ENCODE data around the gene ATP13A4.
A peak's percentile ranks its signal among the peaks of the same experiment; 100 is the strongest.

The ATP13A4 gene, protein sequence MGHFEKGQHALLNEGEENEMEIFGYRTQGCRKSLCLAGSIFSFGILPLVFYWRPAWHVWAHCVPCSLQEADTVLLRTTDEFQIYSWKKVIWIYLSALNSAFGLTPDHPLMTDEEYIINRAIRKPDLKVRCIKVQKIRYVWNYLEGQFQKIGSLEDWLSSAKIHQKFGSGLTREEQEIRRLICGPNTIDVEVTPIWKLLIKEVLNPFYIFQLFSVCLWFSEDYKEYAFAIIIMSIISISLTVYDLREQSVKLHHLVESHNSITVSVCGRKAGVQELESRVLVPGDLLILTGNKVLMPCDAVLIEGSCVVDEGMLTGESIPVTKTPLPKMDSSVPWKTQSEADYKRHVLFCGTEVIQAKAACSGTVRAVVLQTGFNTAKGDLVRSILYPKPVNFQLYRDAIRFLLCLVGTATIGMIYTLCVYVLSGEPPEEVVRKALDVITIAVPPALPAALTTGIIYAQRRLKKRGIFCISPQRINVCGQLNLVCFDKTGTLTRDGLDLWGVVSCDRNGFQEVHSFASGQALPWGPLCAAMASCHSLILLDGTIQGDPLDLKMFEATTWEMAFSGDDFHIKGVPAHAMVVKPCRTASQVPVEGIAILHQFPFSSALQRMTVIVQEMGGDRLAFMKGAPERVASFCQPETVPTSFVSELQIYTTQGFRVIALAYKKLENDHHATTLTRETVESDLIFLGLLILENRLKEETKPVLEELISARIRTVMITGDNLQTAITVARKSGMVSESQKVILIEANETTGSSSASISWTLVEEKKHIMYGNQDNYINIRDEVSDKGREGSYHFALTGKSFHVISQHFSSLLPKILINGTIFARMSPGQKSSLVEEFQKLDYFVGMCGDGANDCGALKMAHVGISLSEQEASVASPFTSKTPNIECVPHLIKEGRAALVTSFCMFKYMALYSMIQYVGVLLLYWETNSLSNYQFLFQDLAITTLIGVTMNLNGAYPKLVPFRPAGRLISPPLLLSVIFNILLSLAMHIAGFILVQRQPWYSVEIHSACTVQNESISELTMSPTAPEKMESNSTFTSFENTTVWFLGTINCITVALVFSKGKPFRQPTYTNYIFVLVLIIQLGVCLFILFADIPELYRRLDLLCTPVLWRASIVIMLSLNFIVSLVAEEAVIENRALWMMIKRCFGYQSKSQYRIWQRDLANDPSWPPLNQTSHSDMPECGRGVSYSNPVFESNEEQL

DNA sequence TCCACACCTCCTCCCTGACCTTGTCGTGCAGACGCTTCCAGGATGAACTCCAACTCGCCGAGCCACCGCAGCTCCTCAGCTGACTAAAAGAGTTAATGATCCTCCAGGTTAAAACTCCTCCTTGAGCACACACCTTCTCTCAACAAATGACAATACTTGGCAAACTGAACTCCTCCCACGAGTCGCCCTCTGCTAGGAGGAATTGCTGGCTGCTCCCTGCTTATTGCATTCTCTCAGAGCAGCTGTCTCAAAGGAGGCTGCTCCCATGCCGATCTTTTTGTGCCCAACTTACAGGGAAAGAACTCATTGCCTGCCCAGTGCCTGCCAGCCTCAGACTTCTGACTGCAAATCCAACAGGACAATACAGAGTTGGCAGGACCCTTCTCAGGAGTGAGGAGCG is at the start of gene ATP13A4:
ATP13A4 (minus strand) TSS at position 85 of the 400 bp plus-strand sequence. CDS start 96 bp downstream, outside the sequence.
- no peak for DNase-seq

DNA sequence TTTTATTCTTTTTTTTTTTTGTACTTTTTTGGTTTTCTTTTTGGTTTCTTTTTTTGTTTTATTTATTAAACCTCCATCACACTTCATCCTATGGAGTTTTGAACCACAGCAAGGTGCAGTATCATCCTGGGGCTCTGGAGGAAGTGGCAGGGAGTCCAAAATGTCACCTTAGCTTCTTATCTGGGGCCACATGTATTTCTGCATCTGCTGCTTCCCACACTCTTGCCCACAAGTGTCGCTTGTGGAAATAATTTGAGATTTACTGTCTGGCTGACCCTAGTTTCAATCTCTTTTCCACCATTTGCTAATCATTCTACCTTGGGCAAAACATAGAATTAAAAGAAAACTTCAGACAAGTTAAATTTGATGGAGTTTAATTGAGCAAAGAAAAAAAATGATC is 44.7 kb upstream of the ATP13A4 start:
- DNase-seq = no peak

DNA sequence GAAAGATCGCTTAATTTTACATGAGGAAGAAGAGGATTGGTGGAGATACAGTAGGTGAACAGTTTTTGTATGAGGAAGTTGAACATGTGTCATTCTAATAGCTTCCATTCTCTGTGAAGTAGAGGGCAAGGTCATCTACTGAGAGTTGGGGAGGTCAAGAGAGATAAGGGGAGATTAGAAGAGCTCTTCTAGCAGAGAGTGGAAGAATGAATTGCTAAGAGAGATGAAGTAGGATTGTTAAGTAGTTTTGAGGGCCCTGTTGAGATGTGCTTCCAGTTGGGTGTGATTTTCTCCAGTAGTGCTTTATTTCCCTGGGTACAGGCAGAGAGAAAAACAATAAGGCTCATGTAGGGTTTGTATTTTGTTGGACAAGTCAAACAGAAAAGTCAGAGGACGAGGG is 43.5 kb upstream of the ATP13A4 start:
- DNase-seq = no peak

DNA sequence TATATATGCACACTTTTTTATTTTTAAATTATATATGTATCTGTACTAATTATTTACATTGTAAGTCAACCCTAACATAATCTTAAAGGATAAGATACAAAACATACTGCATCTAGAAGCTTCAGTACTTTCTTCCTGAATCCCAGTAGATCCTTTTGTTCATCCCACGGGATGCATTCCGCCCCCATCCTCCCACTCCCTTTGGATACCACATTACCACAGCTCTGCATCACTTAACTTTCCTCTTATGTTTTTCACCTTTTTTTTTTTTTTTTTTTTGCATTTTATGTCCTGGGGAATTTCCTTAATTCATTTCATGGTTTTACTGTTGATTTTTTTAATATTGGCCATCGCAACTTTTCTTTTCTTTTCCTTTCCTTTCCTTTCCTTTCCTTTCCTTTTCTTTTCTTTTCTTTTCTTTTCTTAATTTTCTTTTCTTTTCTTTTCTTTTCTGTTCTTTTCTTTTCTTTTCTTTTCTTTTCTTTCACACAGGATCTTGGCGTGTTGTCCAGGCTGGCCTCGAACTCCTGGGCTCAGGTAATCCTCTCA is 41.3 kb upstream of the ATP13A4 start:
- DNase-seq = no peak

DNA sequence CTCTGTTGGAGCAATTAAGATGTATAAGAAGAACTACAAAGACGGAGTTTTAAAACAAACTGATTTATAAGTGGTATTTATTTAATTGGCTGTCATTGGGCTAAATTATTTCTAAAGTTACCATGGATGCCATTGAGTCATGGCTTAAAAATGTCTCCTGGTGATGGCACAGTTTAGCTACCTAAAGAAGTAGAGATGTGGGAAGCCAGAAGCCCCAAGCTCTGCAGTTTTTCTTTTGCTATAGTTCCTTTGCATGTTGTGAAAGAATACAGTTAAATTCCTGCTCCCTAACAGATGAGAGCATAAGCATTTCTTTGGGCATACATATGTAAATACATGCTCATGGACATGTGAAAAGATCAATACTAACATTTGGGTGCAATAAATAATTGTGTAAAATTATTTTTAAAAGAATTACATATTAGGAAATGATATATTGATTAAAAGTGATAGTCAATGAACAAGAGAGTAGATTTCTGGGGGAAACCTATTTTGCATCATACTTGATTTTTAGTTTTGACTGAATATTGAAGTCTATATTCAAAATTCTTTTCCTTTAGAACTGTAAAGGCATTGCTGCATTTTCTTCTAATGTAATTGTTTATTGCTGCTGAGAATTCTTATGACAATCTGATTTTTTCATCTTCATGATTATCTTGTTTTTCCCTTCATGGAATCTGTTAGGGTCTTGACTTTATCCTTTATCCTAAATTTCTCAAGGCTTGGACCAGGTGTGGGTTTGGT is 40.4 kb upstream of the ATP13A4 start:
- no peak for DNase-seq

DNA sequence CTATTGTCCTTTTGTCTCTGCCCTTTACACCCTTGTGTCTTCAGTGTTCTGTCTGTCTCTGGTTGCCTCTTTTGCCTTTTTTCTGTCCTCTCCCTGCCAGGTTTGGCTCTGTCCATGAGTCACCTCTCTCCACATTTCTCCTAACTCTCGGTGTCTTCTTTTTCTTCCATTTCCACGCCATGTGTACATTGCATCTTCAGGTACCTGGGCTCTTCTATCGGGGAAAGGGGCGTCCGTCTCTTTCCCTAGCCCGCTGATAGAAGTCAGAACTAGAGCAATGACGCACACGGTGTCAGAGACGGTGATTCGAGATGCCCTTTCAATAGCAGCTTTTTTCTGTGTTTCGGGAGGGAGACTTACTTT is 39.0 kb upstream of the ATP13A4 start:
- DNase-seq = peak; percentile 56

DNA sequence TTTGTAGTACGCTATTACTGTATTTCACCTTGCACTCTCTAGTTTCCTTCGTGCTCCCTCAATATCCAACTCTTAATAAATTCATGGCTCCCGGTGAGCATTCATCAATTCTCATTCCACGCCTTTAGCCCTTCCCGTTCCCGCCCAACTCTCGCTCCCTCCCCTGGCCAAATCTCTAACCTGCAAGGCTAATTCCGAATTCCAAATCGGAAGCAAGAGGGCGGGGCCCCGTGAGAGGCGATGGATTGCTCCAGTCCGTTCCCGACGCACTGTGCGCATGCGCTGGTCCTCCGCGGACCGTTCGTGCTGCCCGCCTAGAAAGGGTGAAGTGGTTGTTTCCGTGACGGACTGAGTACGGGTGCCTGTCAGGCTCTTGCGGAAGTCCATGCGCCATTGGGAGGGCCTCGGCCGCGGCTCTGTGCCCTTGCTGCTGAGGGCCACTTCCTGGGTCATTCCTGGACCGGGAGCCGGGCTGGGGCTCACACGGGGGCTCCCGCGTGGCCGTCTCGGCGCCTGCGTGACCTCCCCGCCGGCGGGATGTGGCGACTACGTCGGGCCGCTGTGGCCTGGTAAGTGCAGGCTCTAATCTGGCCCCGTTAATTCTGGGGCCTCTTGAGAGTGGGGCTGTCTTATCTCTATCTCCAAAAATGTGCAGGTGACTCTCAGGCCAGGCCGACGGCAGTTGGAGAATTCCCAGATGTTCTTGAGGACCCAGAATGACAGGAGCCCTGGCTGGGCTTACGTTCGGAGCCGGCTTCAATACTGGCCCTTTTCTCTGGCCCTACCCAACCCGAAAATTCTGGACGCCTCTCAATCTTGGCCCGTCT is 38.4 kb upstream of the ATP13A4 start, which contains the start of gene OPA1:
OPA1 (plus strand) TSS at position 368 of the 827 bp plus-strand sequence; CDS start at position 538, 170 bp downstream.
- peak; percentile 89 for DNase-seq

DNA sequence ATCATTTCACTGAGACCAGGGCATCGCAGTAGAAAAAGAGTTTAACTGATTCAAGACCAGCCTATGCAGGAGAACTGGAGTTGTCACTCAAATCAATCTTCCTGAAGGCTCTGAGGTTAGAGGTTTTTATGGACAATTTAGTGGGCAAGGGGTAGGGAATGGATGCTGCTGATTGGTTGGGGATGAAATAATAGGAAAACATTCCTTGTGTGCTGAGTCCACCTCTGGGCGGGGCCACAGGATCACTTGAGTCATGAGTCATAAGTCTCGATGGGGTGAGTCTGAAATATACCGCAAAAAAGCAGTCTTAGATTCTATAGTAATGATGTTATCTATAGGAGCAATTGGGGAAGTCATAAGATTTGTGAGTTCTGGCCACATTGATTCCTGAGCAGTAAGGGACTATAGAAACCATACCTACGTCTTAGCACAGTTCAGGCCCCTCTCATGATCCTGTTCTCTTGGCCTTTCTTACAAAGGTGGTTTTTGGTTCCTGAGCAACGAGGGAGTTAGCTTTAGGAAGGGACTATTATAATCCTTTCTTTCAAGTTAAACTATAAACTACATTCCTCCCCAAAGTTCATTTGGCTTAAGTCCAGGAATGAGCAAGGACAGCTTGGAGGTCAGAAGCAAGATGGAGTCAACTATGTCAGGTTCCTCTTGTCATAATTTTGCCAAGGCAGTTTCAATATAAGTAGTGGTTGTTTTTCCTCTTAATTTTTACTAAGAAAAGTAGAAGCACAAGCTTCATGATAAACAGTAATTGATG is 35.6 kb upstream of the ATP13A4 start:
- DNase-seq = no peak

DNA sequence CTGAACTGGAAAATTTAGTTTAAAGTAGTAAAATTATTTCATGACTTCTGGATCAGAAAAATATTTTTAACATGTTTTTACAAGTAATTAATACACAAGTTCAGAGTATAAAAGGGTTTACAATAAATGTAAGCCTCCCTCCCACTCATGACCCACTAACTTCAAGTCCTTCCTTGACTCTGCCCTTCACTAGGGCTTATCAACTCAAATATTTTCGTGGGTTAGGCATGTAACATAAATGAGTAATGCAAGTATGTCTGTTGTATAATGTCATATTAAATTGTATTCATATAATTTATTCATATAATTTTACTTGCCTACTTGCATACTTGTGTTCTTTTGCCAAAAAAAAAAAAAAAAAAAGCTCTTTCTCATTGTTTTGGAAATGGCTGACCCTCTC is 34.9 kb upstream of the ATP13A4 start:
- no peak for DNase-seq

DNA sequence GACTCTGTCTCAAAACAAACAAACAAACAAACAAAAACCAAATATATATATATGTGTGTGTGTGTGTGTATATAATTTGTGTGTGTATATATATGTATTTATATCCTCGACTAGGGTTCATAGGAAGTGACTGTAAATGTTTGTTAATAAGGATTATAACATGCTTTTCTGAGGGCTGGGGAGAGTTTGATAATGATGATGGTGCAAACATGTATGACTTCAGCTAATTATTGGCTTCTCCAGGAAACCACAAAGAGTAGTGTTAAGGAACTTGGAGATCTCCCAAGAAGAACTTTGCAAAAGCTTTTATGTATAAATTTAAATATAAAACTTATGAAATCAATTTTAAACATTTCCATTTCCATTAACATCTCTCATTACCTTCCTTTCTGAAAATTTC is 34.4 kb upstream of the ATP13A4 start:
- DNase-seq = no peak

DNA sequence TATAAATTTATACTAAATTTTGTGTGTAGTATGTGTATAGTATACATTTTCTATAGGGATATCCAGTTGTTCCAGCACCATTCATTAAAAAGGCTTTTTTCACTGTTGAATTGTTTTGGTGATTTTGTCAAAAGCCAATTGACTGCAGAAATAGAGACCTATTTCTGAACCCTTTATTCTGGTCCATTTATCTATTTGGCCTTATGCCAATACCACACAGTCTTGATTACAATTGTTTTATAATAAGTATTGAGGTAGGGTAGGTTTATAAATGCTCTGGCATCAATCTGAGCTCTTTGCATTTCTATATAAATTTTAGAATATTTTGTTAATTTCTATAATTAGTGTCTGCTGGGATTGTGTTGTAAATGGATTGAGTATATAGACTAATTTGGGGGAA is 31.8 kb upstream of the ATP13A4 start:
- no peak for DNase-seq

DNA sequence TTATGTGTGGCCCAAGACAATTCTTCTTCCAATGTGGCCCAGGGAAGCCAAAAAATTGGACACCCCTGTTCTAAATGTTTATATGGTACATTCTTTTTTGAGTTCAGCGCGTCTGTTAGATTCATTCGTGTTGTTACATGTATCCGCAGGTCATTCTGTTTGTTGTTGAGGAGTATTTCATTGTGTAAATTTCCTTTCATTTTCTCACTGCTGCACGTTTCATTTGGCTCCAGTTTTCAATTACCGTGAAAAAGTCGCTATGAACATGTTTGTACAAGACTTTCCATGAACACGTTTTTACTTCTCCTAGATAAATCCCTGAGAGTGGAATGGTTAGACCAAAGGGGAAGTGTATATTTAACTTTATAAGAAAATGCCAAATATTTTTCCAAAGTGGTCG is 30.8 kb upstream of the ATP13A4 start:
- no peak for DNase-seq

DNA sequence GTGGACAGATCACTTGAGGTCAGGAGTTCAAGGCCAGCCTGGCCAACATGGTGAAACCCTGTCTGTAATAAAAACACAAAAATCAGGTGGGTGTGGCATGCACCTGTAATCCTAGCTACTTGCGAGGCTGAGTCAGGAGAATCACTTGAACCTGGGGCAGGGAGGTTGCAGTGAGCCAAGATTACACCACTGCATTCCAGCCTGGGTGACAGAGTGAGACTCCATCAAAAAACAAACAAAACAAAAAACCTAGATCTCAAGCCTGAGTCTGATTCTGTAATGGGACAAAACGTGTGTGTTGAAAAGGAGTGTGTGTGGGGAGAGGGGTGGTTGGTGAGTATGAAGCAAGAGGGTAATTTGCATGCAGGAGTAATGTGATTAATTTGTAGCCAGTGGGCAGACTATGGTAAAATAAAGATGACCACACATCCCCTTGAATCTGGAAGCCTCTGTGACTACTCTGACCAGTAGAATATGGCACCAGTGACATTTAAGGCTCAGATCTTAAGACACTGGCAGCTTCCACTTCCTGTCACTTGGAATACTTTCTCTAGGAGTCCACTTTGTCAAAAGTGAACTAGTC is 19.9 kb upstream of the ATP13A4 start:
- no peak for DNase-seq

DNA sequence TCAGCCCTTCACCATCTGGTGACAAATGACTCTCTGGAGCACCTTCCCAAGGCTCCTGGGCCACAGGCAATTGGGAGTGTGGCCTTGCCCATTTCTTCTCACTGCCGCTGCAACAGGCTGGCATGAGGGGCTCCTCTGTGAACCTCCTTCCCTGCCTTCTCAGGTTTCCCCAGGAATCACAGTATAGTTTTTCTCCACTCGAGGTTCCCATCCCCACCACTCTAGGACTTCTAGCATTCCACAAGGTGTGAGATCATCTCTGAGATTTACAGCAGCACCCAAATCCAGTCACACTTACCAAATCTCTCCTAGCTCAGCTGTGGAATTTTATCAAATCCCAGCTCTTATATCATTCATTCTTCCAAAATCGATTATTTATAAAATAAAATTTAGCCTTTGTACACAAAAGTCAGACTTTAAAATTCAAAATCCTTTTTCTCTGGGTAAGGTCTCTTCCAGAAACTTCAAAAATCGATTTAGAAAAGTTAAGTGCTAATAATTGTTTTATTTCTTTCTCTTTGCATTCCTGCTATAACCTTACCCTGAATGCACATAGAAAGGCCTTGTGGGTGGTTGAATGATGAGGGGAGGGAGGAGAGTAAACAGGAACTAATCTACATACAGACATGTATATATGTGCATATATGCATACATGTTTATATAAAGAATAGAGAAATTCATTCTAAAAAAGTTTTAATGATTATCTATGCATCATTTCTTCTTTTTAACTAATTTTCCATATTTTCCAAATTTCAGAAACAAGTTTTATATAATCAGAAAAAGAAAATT is 18.9 kb upstream of the ATP13A4 start:
- DNase-seq = no peak

DNA sequence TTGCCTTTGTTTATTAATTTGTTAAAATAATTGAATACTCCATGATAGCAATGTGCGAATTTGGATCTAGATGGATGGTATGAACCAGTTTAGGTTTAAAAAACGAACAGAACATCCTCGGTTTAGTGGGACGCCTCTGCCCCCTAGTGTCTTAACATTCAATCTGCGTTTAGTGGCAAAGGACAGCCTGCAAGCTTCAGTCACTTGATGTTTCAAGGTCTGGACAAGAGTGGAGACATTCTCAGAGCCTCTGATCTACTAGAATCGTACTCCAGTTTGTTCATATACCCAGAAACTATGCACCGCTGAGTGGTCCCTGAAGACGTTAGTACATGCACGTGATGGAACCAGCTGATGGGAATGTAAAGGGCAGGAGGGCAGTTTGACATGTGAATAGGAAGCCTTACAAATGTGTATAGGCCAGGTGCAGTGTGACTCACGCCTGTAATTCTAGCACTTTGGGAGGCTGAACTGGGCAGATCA is 17.8 kb upstream of the ATP13A4 start:
- DNase-seq = peak; percentile 48

DNA sequence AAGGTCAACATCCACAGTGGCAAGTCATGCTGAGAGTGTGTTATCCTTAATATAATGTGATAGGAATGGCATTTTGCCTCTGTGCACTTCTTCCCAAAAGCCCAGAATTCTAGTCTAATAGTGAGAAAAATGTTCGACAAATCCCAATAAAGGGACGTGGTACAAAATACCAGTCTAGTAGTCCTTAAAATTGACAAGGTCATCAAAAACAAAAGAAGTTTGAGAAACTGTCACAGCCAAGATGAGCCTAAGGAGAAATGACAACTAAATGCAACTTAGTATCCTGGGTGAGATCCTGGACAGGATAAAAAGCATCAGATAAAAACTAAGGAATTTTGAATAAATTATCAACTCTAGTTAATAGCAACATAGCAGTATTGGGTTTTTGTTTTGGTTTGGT is 14.4 kb upstream of the ATP13A4 start:
- no peak for DNase-seq

DNA sequence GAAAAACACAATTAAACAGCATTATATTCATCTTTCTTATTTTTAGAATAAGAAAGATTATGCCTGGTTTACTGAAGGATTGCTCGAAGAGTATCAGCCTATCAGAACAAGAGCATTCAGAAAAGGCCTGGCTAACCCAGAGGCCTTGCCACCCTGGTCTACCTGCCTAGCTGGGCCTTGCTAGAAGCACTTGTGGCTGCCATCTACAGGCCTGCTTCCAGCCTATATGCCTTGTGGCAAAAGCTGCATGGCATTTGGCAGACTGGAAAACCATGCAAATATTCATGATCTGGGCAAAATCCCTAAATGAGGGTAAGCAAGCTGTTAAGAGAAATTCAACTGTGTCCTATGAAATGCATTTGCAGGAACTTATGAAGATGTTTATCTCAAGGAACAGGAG is 9.3 kb upstream of the ATP13A4 start:
- DNase-seq = no peak

DNA sequence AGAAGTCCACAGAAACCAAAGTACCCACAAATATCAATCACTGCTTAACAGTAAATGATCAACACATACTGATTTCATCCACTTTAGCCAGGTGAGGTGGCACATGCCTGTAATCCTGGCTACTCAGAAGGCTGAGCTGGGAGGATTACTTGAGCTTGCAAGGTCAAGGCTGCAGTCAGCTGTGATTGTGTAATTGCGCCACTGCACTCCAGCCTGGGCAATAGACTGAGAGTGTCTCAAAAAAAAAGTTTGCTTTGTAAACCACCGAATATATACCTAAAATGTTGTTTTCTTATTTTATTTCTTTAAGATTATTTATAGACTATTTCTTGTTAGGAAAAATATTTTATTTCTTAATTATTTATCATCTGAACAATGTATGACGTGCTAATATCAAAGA is 8.7 kb upstream of the ATP13A4 start:
- DNase-seq = no peak

DNA sequence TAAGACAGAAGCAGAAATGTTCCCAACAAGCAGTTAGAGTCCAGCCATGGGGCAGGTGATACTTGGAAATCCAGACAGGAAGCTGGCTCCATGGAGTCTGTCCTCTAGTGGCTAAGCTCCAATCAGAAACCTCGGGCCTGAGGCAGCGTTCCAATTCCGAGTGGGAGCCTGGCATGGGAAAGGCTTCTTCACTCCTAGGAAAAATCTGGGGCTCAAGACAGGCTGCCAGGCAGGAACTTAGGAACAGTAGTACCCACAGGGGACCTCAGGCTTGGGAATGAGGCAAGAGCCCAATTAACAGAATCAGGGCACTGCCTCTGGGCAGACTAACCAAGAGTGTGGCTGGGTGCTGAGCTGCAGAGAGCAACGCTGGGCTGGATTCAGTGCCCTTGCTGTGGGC is 6.2 kb upstream of the ATP13A4 start:
- no peak for DNase-seq
